GM21381 (cell line): ENCODE results near the gene MIEF1.

Experiments used
- ATAC-seq: cut with Tn5 transposase; IDR thresholded peaks from one replicate; pipeline ENCODE4 v1.9.1; 2021; ENCODE audit warnings: mild to moderate bottlenecking, moderate library complexity; ENCODE audit not compliant: unreplicated experiment

Gene MIEF1

DNA sequence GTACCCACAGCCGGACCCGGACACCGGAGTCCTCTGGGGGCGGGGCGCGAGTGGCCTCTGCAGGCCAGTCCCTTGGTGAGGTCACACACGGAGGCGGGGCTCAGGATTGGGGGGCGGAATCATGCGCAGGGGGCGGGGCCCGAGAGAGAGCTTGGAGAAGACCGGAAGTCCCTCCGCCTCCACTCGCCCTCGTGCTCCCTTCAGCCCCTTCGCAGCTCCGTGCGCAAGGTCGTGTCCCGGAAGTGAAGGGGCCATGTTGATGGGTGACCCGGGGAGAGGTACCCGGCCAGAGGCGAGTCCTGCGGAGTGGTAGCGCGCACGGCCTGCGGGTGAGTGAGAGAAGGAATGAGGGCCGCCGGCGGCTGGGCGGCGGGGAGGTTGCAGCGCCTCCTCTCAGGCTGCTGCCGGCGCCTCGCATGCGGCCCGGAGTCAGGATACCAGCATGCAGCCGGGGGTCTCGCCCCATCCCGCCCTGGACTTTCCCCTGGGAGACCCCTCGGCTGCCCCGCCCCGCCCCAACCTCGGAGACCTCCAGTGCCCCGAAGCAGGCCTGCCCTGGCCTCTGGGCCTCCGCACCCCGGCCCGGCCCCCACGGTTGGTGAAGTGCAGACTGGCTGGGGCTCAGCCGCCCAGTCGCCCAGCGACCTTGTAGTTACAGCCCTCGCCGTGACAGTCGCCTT lies at the start of gene MIEF1:
Gene MIEF1 (plus strand): TSS at position 182 of the 680 bp plus-strand sequence. CDS start 9,005 bp downstream, outside the sequence.
- peak; percentile 92 for ATAC-seq

DNA sequence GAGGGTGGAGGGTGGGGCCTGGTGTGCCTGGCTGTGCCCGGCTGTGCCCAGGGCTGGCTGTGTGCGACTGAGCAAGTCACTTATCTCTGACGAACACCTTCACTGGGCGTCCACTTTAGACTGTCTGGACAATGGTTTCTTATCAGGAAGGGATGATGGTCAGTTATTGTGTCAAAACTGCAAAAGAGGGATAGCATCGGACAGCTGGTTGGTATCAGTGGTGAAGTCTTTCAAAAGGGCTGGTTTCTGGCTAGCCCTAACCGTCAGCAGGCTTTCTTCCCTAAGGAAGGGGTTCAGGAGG lies 49.4 kb upstream of the MIEF1 start:
- no peak for ATAC-seq

DNA sequence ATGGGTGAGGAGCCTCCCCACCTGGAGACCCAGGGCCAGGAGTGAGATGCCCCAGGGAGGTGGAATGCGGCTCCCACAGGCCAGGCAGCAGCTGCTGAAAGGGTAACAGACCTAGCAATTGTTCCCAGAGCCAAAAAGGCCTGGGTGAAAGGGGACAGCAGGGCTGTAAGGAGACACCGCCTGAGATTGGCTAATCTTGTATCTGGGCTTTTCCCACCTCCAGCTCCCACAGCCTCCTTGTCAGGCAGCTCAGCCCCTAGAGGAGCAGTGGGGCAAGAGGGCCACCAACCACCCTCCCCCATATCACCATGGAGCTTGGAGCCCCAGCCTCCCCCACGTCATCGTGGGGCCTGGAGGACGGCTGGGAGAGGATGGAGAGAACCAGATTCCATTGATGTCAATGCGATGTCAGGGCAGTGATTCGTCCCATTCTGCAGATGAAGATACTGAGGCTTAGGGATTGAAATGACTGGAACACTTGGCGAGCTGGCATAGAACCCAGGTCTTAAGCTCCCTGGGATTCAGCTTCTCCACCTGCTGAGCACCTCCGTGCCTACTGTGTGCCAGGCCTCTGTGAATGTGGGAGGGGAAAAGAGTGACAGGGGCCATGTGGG lies 48.2 kb upstream of the MIEF1 start:
- ATAC-seq, result no peak

DNA sequence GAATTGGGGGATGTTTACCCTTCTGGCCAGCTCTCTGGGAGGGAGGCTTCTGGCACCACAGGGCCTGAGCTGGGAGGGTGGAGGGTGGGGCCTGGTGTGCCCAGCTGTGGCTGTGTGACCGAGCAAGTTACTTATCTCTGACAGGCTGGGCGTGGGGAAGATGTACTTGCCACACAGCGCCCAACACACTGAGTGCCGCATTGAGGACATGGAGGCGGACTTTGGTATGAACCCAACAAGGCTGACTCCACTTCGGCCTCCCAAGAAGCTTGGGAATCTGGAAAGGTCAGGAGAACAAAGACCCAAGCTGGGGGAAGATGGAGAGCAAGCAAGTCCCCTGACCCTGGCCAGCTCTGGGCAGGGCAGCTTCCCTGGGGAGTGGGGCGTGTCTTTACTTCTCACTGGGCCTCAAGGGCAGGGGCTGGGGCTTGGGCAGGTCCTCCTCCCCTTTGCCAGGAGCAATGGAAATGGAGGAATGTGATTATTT lies 47.7 kb upstream of the MIEF1 start:
- ATAC-seq, result no peak

DNA sequence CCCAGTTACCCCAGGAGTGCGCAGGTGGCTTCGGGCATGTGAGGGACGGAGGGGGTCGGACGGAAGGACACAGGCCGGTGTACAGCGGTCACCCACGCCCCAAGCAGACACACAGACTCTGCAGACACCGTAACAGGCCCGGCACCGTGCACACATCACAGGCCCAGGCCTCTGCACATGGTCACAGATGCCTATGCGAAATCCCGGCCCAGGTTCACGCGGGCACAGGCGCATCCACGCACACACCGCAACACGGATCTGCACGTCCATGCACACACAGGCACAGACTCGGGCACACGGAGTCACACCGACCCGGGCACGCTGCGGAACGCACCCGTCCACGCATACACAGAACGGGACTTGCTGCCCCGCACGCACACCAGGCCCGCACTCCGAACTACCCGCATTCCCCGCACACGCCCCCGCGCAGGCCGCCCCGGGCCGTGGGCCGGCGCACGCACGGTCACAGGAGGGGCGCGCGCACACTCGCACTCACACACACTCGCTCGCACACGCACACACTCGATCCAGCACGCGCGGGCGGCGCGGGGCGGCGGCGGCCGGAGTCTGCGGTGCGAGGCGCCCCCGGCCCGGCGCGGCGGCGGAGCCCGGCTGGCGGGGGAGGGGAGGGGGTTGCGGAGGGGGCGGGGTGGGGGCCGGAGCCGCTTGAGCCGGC lies 45.4 kb upstream of the MIEF1 start, which contains the start of gene MGAT3:
Gene MGAT3 (plus strand): TSS at position 491 of the 676 bp plus-strand sequence. CDS start 30,336 bp downstream, outside the sequence.
- no peak for ATAC-seq

DNA sequence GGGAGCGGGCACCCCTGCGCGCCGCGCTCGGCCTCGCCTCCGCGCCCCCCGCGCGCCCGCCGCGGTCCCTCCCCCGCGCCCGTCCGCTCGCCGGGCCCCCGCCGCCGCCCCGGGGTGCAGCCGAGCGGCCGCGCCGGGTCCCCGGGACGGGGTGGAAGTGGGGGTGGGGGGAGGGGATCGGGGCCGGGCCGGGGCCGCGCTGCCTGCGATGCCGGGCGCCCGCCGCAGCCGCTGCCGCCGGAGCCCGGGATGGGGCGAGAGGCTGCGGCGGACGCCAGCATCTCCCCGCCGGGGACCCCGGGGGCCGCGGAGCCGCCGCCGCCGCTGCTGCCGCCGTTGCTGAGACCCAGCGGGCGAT lies 44.9 kb upstream of the MIEF1 start:
- ATAC-seq, result no peak

DNA sequence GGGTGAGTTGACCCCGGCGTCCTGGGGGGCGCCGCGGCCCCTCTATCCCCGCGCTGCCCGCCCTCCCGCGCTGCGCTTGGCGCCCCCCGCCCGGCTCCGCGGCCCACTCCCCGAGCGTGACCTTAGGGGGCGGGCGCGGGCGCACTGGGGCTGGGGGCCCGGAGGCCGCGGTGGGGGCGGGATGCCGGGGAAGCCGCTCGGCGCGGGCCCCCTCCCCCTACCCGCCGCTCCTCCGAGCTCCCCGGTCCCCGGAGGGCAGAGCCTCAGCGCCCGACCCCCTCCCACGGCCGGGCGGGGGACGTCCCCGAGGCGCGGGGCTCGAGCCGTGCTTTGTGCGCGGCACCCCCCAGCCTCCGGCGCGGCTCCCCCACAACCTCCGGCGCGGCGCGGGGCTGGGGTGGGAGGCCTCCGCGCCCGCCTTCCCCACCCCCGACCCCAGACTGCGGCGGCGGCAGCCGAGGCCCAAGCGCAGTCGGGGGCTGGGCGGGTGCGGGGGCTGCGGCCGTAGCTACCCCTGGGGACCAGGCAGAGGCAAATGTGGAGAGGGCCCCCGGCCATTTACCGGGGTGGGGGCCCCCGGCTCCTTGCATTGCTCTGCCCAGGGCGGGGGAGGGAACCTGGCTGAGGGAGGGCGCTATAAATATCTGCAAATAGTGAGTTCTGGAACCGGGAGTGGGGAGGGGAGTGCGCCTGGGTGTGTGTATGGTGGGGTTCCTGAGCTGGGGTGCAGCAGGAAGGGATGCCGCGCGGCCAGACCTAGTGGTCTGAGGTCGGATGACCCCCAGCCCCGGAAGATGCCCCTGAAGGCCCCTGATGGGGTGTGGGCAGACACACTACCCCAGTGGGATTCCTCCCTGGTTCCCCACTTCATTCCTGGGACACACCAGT lies 44.3 kb upstream of the MIEF1 start:
- ATAC-seq, result no peak

DNA sequence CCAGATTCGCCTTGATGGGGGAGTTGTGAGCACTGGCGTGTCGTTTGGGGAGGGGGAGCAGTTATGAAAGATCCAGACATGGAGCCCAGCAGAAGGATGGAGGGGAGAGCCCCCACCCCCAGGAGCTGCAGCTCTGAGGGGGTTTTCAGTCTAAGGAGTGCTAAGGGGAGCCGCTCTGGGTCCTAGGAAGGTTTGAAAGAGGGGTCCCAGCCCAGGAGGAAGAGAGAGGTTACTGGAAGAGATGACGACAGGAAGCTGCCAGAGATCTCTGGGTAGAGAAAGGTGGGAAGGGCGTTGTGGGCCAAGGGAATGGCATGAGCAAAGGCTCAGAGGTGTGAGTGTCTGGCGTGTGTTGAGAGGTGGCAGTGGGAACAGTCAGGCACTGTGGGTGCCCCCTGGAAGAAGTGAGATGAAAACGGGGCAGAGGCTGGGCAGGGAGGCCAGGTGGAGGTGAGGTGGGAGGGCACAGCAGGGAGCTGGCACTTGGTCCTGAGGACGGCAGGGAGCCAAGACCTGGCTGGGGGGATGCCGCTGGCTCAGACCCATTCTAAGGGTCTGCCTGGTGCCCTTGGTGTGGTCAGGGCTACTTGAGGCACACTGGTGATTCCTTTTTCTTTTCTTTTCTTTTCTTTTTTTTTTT lies 43.5 kb upstream of the MIEF1 start:
- no peak for ATAC-seq

DNA sequence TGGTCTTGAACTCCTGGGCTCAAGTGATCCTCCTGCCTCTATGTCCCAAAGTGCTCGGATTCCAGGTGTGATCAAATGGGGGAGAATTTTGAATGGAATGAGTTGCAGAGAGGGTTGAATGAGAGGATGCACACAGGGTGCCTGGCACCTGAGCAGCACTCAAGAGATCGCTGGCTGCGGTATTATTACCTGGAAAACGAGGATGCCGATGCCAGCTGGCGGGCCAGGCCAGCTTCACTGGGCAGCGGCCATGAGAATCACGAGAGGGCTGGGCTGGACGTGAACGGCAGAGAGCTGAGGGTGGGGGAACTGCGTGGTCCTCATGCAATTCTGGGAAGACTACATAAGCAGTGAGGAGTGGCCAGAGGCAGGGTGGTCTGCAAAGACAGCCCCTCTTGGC lies 42.4 kb upstream of the MIEF1 start:
- no peak for ATAC-seq

DNA sequence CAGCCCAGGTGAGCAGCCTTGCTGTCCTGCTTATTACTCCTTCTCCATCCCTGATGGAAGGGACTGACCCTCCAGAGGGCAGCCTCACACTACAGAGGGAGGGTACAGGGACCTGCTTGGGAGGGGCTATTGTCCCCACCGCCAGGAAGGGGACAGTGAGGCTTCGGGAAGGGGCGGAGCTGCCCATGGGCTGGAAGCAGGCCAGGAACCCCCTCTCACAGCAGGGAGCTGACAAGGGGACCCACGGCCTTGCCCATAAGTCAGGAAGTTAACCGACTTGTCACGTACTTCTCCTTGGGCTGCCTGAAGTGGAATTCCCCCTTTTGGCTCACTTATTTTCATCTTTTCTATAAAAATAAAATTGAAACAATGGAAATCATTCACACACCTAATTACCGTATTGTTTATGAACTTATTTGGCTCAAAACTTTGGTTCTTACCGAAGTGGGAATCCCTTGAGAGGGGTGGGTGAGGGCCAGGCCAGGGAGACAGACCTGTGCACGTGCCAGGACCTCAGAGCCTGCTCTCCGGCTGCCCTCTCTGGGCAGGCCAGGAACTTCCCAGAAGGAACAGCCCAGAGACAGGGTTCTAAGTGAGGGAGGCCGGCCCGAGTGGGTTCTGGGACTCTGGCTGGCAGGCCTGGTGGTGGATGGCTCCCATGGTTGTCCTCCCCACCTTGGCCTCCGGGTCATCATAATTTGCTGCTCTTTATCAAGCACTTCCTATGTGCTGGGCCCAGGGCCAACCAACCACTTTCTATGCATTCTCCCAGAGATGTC lies 39.5 kb upstream of the MIEF1 start:
- no peak for ATAC-seq

DNA sequence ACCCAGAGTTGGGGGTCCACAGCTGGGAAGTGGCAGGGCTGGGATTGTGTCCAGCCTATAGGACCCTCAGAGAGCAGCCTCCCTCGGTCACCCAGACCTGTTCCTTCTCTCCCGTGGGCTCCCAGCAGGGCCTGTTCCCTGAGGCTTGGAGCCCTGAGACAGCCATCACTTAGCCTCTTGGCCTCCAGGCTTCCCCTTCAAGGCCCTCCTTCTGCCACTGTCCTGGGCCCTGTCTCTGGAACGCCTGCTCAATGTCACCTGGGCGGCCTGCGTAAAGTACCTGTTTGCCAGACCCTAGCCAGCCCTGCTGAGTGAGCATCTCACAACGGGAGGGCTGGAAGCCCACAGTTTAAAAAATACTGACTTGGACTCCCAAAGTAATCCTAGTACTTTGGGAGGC lies 38.8 kb upstream of the MIEF1 start:
- no peak for ATAC-seq

DNA sequence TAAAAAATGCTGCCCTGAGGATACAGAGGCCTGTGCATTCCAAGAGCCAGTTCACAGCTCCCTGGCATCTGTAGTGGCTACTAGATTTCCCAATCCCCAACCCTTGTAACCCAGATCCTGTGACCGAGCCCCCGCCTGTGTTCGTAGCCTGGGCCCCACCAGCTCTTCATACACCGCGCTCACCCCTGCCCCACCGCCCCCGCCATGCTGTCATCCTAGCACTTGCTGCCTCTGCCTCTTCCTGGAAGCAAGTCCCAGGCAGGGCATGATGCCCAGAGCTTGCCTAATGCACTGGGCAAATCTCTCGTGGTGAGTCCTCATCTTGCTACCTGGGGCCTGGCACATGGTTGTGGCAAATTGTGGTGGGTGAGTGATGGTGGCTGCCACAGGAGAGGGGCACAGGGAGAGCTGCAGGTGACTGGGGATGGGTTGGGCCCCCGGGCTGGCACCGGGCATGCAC lies 38.1 kb upstream of the MIEF1 start:
- no peak for ATAC-seq

DNA sequence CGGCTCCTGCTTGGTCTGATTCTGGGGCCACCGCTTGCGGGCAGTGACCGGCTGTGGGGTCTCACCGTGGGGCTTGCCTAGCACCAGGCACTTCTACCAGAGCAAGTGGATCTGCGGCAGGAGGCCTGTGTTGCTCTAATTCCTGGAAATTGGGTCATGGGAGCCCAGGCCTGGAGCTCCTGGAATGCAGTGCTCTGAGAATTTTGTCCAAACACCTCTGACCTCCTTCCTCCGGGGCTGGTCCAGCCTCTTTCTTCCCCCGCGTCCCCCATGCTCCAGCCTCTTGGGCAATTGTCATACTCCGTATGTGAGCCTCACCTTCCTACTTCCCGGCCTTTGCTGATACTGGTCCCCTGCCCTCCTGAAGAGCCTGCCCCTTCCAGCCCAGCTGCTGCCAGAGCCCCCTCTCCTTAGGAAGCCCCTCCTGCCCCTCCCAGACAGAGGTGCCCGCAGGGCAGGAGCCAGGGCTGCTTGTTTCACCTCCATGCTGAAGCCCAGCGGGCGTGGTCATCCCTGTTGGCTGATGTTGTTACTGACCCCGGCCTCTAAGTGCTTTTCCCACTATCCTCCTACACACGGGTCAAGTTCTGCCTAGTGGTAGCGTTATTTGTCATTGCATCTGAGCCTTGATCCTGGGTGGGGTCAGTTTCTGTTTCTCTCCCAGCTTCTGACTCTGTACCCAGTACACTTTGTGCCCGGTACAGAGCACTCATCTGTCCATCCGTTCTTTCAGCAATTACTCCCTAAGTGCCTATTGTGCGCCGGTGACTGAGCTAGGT lies 35.7 kb upstream of the MIEF1 start:
- no peak for ATAC-seq

DNA sequence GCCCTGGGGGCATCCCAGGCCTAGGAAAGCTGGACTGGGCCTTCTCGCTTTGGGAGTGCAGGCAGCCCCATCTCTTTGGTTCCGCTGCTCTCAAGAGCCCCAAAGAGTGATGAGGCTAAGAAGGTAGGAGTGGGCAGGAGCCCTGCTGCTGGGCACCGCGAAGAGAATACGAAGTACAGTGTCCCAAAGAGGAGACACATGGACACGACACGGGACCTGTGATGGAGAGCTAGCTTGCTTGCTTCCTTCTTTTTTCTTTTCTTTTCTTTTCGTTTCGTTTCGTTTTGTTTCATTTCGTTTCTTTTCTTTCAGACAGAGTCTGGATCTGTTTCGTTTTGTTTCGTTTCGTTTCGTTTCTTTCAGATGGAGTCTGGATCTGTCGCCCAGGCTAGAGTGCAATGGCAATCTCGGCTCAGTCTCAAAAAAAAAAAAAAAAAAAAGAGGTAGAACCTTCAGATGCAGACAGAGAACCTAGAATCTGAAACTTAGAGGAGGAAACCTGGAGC lies 34.6 kb upstream of the MIEF1 start:
- no peak for ATAC-seq

DNA sequence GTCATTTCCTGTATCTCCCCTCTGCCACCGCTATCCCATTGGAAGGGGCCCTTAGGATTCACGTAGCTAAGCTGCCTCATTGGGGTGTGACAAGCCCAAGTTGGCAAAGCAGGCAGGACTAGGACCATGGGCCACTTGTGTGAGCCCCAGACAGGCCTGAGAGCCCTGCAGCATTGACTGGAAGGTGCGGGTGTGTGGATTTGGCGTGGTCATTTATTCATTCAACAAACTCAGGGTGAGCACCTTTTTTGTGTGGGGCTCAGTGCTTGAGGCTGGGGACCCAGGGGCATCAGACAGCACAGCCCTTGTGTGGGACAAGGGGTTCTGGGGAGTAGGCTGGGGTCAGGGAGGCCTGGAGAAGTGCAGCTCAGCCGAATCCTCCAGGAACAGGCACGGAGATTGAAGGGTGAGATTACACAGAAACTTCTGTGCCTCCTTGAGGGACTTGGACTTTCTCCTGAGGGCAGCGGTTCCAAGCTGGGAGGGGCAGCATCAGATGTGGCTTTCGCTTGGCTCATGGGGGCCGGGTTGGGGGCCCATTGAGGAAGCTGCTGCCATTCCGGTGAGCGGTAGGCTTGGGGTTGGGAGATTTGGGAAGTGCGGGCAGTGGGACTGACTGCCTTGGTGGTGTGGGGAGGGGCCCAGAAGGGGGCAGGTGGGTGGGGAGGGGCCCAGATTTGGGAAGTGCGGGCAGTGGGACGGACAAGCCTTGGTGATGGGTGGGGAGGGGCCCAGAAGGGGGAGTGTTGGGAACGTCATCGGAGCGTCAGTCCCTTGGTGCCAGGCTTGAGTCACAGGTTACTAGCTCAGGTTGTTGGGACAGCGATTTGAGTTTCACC lies 33.4 kb upstream of the MIEF1 start:
- ATAC-seq, result no peak

DNA sequence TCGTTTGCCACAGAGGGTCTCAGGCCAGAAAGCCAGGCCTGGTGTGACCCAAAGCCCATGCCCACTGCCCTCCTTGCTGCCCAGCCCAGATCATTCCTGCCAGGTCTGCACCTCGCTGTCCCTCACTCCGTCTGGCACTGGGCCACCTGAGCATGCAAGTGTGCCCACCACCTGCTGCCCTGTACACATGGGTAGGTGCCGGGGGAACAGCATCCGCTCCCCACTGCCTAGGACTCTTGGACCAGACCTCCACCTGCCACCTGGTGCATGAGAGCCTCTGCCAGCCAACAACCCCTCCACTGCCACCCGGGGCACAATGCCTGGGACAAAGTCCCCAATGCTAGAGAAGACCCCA lies 32.8 kb upstream of the MIEF1 start:
- ATAC-seq, result no peak

DNA sequence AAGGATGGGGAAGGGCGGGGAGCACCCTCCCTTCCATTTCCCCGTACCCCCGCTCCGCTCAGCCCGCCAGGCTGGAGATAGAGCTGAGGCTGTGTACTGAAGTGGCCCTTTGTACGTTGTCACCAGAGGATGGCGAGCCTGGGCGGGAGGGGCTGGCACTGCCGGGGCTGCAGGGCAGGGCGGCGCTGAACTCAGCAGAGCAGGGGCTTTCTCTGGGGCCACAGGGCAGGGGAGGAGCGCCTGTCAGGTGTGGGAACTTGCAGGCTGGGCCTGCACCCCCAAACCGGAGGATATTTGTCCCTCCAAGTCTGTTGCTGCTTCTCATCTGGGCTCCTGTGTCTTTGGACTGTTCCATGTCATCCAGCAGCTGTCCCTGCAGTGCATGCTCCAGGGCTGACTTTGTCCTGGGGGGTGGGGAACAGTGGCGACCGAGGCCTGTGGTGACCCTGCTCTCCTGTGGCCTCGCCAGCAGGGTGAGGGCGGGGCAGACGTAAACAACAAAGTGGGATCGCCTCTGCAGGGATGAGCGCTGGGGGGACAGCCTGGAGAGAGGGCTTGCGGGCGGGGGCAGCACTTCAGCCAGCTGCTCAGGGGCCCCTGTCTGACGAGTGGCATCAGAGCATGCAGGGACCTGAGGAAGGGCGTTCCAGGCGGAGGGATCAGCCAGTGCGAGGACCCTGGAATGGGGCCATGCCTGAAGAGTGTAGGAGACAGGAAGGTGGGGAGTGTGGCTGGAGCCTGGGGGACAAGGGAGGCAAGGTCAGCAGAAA lies 32.2 kb upstream of the MIEF1 start:
- ATAC-seq, result no peak
